ENCODE measurements around the gene OTX1.

GRCh38 chr2:63086687-63087086 is 36.1 kb downstream of the OTX1 start:
- no peak for TF ChIP-seq CTCF (IDR thresholded peaks at IDR 0.05; ENCODE audit: extremely low read depth in 1 of 2, insufficient read depth in 1 of 2, low read depth in 1 of 2, low read length in 2 of 2)
- no peak for TF ChIP-seq EZH2 (IDR thresholded peaks at IDR 0.05; ENCODE audit: borderline replicate concordance, low read depth, low read length, severe bottlenecking)
- no peak for TF ChIP-seq POLR2A (IDR thresholded peaks at IDR 0.05; ENCODE audit: low read depth, low read length)
- TF ChIP-seq MYC (IDR thresholded peaks at IDR 0.05; ENCODE audit: low read depth, low read length), result no peak

All from endothelial cell of umbilical vein (primary cell).